HG03442 (cell line): ENCODE data around the gene NEDD9.
A peak's percentile ranks its signal among the peaks of the same experiment; 100 is the strongest.

Experiments used
- ATAC-seq: cut with Tn5 transposase; IDR thresholded peaks from one replicate; pipeline ENCODE4 v1.9.1; 2021; ENCODE audit warnings: mild to moderate bottlenecking, moderate library complexity; ENCODE audit not compliant: unreplicated experiment

The NEDD9 gene

GRCh38 chr6:11204005-11204399 is 28.5 kb downstream of the NEDD9 start:
- no peak for ATAC-seq

- no peak for ATAC-seq
These were observed 29.0 kb downstream of the NEDD9 start for GRCh38 chr6:11203306-11204004.

- no peak for ATAC-seq
These were observed 29.8 kb downstream of the NEDD9 start for GRCh38 chr6:11202513-11203305.

GRCh38 chr6:11201772-11202512 is 30.5 kb downstream of the NEDD9 start:
- no peak for ATAC-seq

- no peak for ATAC-seq
These were observed 31.5 kb downstream of the NEDD9 start for GRCh38 chr6:11201015-11201414.

- ATAC-seq = no peak
These were observed 32.1 kb downstream of the NEDD9 start for GRCh38 chr6:11200356-11200755.

GRCh38 chr6:11198663-11199603 is 33.5 kb downstream of the NEDD9 start:
- ATAC-seq = peak; percentile 50

GRCh38 chr6:11197850-11198249 is 34.6 kb downstream of the NEDD9 start:
- no peak for ATAC-seq

- no peak for ATAC-seq
These were observed 35.3 kb downstream of the NEDD9 start for GRCh38 chr6:11197175-11197536.

- ATAC-seq = no peak
These were observed 35.8 kb downstream of the NEDD9 start for GRCh38 chr6:11196511-11197174.

GRCh38 chr6:11194356-11195218 is 37.9 kb downstream of the NEDD9 start:
- no peak for ATAC-seq

GRCh38 chr6:11193434-11193833 is 39.0 kb downstream of the NEDD9 start:
- no peak for ATAC-seq

- no peak for ATAC-seq
These were observed 40.3 kb downstream of the NEDD9 start for GRCh38 chr6:11192167-11192566.

- ATAC-seq = no peak
These were observed 41.7 kb downstream of the NEDD9 start for GRCh38 chr6:11190625-11191245.

- ATAC-seq = no peak
These were observed 42.4 kb downstream of the NEDD9 start for GRCh38 chr6:11189865-11190624.

- ATAC-seq = no peak
These were observed 44.1 kb downstream of the NEDD9 start for GRCh38 chr6:11188161-11188915.

- no peak for ATAC-seq
These were observed 45.2 kb downstream of the NEDD9 start for GRCh38 chr6:11187301-11187700.
